HT1080 (cell line): Measurements from ENCODE around the gene MTCH2. TPM values are rescaled to one million over a fixed set of nuclear protein-coding genes. Genes with fewer than 3 reads are reported as not detected.
"Not testable (repeated sequence)": the region's sequence is repeated elsewhere in the genome, so short reads cannot be mapped to it uniquely, and the experiment has no call there.

Experiments used
- DNase-seq: peaks from one replicate; pipeline ENCODE4 v3.0.0-alpha.2; 2015; ENCODE audit warnings: low read depth
- polyA plus RNA-seq, 2 experiments: library from polyadenylated mRNA; depleted of rRNA; stranded (reverse); fragments of >200 nt; gene quantifications; 2 replicates each; pipeline ENCODE4 v1.2.3, GENCODE V29; 2015
- total RNA-seq: library from RNA; depleted of rRNA; stranded (reverse); fragments of >200 nt; shearing (Covaris generic); gene quantifications from 2 replicates; pipeline ENCODE4 v1.2.3, GENCODE V29; 2014; rRNA removed

The MTCH2 gene
- 116 and 192 TPM in 2 replicates for total RNA-seq
- polyA plus RNA-seq (2015; cell fraction: cytosol; rRNA removed), result 105 and 131 TPM in 2 replicates
- 53.1 and 62.8 TPM in 2 replicates for polyA plus RNA-seq (2015; cell fraction: nucleus; rRNA removed)

DNA sequence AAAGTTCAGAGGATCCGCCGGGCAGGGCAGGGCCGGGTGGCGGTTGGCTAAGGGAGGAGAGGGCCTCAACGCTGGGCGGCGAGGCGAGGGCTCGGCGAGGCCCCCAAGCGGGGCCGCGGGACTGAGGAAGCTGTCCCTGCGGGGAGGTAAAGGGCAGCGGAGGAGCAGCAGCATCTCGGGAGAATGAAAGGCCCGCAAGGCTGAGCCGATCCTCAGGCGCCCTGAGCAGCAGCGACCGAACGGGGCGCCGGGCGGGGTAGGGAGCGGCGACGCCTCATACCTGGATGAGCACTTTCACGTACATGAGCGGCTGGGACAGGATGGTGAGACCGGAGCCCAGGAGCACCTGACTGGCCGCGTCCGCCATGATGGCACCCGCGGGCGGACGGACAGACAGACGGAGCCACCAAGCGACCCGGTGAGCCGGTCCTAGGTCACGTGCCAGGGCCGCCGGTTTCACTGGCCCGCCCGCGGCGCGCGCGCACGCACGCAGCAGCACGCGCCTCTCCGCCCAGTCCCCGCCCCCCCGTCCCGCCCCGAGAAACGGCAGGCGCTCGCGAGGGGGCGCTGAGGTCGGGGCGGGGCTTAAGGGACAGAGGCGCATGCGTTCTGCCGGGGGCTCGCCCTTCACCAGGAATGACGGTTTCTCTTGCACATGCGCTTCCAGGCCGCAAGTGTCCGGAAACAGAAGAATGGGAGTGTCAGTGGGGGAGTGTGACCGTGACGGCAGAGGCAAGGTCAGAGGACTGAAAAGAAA is at the start of gene MTCH2:
TSS of gene MTCH2 (minus strand) at position 461 of the 757 bp plus-strand sequence. CDS start at position 367, 94 bp downstream.
- DNase-seq, result peak; percentile 96

- DNase-seq, result no peak
These were observed 49.6 kb upstream of the MTCH2 start for GRCh38 chr11:47691979-47692378.

DNA sequence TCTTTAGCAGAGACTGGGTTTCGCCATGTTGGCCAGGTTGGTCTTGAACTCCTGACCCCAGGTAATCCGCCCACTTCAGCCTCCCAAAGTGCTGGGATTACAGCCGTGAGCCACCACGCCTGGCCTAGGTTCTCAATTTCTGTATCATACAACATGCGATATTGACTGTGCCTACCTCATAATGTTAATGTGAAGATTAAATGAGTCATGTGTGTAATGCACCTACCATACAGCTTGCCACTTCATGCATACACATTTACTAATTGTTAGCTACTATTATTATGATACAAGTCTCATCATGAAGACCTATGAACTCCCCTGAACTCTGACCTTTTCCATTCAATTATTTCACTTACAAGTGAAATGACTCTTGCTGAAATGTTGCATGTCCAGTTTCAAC is 47.1 kb upstream of the MTCH2 start:
- DNase-seq, result no peak

DNA sequence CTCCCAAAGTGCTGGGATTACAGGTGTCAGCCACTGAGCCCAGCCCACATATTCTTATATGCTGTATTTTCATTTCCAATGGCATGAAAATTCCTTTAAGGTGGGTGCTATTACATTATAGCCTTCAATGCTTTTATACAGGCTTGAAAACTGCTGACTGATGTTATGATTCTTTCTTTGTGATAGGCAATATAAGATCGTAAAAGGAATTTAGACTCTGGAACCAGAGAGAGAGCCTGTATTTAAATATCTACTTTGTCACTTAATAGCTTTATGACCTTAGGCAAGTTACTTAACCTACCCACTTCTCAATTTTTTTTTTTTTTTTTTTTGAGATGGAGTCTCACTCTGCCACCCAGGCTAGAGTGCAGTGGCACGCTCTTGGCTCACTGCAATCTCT is 46.6 kb upstream of the MTCH2 start:
- DNase-seq, result no peak

DNA sequence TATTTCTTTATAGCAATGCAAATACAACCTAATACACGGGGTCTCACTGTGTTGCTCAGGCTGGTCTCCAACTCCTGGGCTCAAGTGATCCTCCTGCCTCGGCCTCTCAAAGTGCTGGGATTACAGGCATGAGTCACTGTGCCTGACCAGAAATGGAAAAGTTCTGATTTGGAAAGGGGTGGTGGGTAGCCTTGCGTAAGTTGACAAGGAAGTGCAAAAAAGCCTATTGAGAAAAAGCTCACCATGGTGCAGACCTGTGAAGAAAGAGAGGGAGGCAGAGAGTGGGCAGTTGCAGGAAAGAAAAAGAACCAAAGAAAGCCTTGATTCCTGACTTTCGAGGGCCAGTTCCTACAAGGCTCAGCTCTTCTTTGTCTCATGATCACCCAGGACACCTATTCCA is 45.8 kb upstream of the MTCH2 start:
- DNase-seq, result no peak

GRCh38 chr11:47686704-47687103 is 44.3 kb upstream of the MTCH2 start:
- not testable (repeated sequence) for DNase-seq

GRCh38 chr11:47686151-47686550 is 43.8 kb upstream of the MTCH2 start:
- no peak for DNase-seq

DNA sequence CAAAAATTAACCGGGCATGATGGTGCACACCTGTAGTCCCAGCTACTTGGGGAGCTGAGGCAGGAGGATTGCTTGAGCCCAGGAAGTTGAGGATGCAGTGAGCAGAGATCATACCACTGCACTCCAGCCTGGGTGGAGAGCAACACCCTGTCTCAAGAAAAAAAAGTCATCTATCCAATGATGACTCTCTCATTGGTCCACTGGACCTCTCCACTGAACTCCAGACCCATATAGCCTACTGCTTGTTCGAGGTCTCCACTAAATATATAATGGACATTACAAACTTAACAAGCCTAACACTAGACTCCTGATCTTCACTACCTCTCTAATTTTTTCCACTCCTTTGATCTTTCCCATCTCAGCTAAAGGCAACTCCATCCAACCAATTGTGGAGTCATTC is 33.5 kb upstream of the MTCH2 start:
- no peak for DNase-seq

DNA sequence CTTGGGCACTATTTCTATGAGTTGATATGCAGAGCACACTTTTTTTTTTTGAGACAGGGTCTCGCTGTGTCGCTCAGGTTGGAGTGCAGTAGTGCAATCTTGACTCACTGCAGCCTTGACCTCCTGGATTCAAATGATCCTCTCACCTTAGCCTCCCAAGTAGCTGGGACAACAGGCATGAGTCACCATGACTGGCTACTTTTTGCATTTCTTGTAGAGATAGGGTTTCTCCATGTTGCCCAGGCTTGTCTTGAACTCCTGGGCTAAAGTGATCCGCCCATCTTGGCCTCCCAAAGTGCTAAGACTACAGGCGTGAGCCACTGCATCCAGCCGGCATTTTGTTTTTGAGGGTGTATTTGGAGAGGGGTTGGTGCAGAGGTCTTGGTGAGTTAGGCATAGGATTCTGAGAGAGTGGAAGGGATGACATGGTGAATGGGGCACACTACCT is 29.9 kb upstream of the MTCH2 start:
- DNase-seq, result peak; percentile 67

- DNase-seq, result no peak
These were observed 27.5 kb upstream of the MTCH2 start for GRCh38 chr11:47669856-47670255.

- DNase-seq, result no peak
These were observed 26.3 kb upstream of the MTCH2 start for GRCh38 chr11:47668665-47669064.

- no peak for DNase-seq
These were observed 25.2 kb upstream of the MTCH2 start for GRCh38 chr11:47667555-47667954.

DNA sequence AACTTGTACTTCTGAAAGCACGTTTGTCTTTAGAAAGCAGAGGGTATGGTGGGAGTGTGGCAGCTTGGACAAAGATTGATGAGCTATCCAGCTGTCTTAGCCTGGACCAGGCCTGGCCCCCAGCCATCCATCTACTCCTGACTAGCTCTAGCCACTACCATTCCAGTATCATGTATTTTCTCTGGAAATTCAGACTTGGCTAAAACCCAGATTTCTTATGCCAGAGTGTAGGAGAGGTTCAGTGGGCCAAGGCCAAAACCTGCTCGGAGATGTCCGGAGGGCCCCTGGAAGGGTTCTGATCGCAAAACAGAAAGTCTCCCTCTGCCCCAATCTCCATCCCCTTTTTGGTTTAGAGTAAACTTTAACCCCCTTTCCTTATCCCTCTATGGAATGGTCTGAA is 24.8 kb upstream of the MTCH2 start:
- DNase-seq, result no peak

- peak; percentile 81 for DNase-seq
These were observed 22.6 kb upstream of the MTCH2 start for GRCh38 chr11:47664936-47665335.

DNA sequence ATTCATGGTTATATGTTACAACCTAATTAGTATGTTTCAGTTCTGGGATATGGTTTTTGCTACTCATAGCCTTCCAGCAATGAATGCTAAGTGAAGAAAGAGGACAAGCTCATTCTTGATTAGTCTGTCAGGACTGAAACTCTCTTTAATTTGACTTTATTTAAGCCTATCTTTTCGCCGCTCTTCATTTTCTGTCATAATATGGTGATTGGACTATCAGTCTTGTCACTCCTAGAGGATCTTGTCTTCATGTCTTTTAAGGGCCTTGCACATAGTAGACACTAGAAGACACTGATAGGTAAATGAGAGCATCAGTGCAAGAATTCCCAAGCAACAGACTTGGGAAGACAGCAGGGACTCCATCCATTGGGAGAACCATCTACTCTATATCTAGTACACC is 18.9 kb upstream of the MTCH2 start:
- no peak for DNase-seq

DNA sequence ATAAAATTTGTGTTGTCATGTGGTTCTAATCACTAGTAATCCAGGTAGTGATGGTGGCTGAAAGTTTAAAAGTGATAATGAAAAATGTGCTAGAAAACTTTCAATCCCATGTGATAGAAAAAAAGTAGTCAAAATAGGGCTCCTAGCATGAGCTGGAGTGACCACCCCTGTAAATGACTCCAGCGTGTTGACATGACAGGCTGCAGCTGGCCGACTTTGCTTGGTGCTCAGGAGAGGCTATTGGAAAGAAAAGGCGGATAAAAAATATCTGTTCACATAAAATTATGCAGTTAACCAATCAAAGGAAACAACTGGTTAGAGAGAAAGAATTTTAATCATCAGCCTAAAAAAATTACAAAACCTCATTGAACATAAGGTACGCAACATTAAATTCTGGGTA is 16.9 kb upstream of the MTCH2 start:
- DNase-seq, result no peak

DNA sequence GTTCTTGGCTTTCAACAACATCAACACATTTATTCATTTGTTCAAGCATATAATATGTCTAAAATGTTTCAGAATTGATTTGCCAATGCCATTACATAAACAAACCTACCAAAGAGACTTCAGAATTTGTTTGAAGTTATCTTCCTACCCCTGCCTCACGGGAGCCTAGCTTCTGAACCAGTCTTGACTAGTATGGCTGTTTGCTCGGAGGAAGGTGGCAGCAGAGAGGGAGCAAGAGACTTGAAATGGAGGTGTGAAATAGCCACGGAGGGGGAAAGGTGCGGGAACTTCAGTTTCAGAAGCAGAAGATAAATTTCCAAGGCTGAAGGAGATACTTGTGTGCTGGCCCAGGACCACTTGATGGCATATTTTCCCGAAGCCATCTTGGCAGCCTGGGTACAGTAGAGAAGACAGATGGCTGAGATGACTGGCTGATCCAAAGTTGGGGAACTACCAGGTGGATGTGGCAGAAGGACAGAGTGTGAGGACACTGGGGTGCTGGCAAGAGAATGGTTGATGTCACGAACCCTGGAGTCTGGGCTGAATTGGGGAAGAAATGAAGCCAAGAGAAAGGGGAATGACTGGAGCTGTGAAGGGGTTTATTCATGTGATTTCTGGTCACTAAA is 14.0 kb upstream of the MTCH2 start:
- no peak for DNase-seq

DNA sequence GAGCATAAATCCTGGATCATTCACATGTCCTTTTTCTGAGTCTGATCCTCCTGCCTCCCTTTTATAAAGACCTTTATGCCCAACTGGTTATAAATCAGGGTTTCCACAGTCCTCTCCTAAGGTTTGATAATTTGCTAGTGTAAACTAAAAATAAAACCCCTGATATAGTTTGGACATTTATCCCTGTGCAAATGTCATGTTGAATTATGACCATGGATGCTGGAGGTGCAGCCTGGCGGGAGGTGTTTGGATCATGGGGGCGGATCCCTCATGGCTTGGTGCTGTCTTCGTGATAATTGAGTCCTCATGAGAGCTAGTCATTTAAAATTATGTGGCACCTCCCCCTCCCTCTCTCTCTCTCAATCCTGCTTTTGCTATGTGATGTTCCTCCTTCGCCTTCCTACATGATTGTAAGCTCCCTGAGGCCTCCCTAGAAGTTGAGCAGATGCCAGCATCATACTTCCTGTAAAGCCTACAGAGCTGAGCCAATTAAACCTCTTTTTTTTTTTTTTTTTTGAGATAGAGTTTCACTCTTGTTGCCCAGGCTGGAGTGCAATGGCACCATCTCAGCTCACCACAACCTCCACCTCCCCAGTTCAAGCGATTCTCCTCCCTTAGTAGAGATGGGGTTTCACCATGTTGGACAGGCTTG is 9.6 kb upstream of the MTCH2 start:
- DNase-seq, result no peak

DNA sequence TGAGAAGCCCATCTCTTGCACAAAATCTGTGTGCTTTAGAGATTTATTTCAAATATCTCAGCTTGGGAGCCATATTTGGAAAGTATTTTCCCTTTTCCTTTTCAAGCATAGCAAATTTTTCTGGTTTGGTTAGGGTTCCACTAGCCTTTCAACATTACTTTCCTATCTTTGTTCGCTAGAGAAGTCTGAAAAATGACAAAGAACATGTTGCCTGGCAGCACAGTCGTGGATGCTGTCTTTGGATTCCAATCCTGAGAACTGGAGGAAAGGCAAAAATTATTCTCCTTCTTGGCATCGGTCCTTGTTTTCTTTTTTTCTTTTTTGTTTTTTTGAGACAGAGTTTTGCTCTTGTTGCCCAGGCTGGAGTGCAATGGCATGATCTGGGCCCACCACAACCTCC is 6.9 kb upstream of the MTCH2 start:
- no peak for DNase-seq

GRCh38 chr11:47646019-47646418 is 3.7 kb upstream of the MTCH2 start:
- no peak for DNase-seq

DNA sequence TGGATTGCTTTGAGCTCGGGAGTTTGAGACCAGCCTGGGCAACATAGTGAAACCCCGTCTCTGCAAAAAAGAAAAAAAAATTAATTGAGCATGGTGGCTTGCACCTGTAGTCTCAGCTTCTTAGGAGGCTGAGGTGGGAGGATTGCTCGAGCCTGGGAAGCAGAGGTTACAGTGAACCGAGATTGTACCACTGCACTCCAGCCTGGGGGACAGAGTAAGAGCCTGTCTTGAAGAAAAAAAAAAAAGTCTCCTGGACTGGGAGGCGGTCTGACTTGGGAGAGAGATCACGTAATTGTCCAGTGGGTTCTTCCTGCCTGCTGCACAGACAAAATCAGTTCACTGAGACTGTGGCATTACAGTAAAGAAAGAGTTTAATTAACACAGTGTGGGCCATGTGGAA is 3.1 kb upstream of the MTCH2 start:
- DNase-seq, result no peak

DNA sequence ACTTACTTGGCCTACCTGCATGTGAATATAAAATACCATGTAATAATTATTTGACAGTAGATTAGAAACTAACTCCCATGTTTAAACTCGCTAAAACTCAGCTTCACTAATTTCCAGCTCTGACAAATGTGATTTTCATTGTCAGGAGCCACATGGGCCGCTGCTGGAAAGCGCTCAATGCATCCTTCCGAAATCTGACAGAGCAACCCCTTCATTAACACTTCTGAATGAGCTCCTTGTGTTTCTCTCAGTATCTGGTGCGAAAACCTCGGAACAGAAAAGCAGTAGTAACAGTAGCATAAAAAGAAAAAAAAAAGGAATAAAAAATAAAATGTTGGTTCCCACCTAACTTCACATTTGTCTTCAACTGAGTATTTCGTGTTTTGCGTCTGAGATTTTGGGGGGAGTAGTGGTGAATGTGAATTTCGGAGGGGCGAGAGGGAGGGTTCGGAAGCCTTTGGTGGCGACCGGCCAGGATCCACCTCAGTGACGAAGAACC is 710 bp downstream of the MTCH2 start:
- DNase-seq, result no peak
